WERI-Rb-1 (cell line): ENCODE measurements around the gene SYNDIG1.

ENCODE experiments used
- DNase-seq: peaks from one replicate; pipeline ENCODE4 v3.0.0-alpha.2; 2020
- H3K27ac ChIP-seq: fragments of 250-450 bp; sonication (Bioruptor Pico); 2 replicates; pipeline ENCODE4 v1.5.1; 2020; ENCODE audit warnings: mild to moderate bottlenecking, moderate library complexity
- H3K27me3 ChIP-seq: fragments of 250-450 bp; sonication (Bioruptor Pico); 2 replicates; pipeline ENCODE4 v1.5.1; 2021; ENCODE audit warnings: mild to moderate bottlenecking, low read depth, moderate library complexity; ENCODE audit not compliant: insufficient read depth, severe bottlenecking
- H3K36me3 ChIP-seq: fragments of 250-450 bp; sonication (Bioruptor Pico); 2 replicates; pipeline ENCODE4 v1.5.1; 2020; ENCODE audit warnings: mild to moderate bottlenecking, moderate library complexity
- H3K4me3 ChIP-seq: 2 replicates; pipeline ENCODE4 v1.5.1; 2011; ENCODE audit warnings: low read depth, mild to moderate bottlenecking, control low read depth, low read length
- H3K9me3 ChIP-seq: fragments of 250-450 bp; sonication (Bioruptor Pico); 2 replicates; pipeline ENCODE4 v1.5.1; 2021; ENCODE audit warnings: mild to moderate bottlenecking, moderate library complexity; ENCODE audit not compliant: severe bottlenecking
- TF ChIP-seq, protein P1 (sequence below): IDR thresholded peaks from 2 replicates; pipeline ENCODE4 v1.5.1; 2011; ENCODE audit warnings: low read depth, mild to moderate bottlenecking, control low read depth, inconsistent platforms, low read length

Gene SYNDIG1

DNA sequence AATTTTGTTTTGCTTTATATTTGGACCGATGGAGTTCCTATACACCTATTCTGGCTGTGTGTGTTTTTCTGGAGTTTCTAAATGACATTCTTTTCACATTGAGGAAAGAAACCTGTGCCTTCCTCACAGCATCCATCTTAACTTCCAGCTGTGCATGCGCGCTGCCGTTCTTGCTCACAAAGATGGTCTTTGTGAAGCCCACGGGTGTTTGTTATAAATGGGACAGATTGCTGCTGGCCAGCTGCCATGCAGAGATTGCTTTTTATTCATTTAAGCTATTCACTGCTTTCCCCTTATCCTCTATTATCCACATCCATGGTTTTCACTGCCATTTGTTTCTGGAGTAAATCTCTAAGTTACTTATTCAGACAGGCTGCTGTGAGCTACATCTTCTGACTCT, 54.2 kb downstream of the SYNDIG1 start:
- TF ChIP-seq, protein P1, sequence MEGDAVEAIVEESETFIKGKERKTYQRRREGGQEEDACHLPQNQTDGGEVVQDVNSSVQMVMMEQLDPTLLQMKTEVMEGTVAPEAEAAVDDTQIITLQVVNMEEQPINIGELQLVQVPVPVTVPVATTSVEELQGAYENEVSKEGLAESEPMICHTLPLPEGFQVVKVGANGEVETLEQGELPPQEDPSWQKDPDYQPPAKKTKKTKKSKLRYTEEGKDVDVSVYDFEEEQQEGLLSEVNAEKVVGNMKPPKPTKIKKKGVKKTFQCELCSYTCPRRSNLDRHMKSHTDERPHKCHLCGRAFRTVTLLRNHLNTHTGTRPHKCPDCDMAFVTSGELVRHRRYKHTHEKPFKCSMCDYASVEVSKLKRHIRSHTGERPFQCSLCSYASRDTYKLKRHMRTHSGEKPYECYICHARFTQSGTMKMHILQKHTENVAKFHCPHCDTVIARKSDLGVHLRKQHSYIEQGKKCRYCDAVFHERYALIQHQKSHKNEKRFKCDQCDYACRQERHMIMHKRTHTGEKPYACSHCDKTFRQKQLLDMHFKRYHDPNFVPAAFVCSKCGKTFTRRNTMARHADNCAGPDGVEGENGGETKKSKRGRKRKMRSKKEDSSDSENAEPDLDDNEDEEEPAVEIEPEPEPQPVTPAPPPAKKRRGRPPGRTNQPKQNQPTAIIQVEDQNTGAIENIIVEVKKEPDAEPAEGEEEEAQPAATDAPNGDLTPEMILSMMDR = no peak
- Histone ChIP-seq H3K9me3 (no peaks in the 10 kb centered on the region), H3K4me3 (no peak overlapping the region), H3K27ac (no peak overlapping the region), H3K36me3 (no peaks in the 10 kb centered on the region), H3K27me3 (no peaks in the 10 kb centered on the region)
- DNase-seq = no peak

DNA sequence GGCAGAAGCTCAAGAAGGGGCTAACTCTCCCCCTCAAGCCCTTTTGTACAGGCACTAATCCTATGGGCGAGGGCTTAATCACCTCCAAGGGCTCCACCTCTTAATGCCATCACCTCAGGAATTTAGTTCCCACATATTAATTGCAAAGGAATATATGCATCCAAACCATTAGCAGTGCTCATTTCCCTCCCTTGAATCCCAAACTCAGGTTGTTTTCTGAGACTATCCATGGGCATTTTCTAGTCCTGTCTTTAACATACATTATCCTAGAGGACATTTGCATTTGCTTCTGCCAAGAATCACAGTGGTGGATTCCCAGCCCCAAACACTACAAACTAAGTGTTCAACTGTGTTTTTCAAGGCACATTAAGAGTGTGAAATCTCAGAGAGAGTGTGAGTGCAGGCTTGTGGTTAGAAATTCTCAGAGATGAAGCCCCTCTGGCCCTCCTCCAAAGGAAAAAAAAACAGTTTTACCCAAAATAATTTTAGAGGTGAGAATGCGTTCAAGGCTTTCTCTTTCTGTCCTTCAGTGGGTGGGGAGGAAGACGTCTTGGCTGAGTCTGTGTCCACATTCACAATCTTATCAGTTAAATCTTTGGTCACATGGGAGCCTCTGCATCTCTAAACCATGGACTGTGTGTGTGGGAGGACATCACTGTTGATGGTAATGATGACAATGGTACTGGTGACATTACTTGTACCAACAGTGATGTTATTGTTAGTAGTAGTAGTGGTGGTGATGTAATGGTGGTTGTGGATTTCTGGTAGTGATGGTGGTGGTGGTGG, 59.3 kb downstream of the SYNDIG1 start:
- Histone ChIP-seq H3K27ac (no peak overlapping the region), H3K36me3 (no peaks in the 10 kb centered on the region), H3K4me3 (no peak overlapping the region), H3K9me3 (no peaks in the 10 kb centered on the region), H3K27me3 (no peaks in the 10 kb centered on the region)
- no peak for DNase-seq
- TF ChIP-seq, protein P1 = no peak

DNA sequence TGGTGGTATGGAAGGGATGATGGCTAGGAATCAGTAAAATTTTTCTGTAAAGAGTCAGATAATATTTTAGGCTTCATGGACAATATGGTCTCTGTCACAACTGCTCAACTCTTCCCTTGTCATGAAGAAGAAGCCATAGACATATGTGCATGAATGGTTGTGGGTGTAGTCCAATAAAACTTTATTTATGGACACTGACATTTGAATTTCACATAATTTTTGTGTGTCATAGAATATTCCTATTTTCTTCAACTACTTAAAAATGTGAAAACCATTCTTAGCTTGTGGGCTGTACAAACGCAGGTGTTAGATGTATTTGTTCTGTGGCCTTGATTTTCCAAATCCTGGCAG, 59.9 kb downstream of the SYNDIG1 start:
- Histone ChIP-seq H3K27ac (no peak overlapping the region), H3K27me3 (no peaks in the 10 kb centered on the region), H3K4me3 (no peak overlapping the region), H3K36me3 (no peaks in the 10 kb centered on the region), H3K9me3 (no peaks in the 10 kb centered on the region)
- TF ChIP-seq, protein P1 = no peak
- no peak for DNase-seq

DNA sequence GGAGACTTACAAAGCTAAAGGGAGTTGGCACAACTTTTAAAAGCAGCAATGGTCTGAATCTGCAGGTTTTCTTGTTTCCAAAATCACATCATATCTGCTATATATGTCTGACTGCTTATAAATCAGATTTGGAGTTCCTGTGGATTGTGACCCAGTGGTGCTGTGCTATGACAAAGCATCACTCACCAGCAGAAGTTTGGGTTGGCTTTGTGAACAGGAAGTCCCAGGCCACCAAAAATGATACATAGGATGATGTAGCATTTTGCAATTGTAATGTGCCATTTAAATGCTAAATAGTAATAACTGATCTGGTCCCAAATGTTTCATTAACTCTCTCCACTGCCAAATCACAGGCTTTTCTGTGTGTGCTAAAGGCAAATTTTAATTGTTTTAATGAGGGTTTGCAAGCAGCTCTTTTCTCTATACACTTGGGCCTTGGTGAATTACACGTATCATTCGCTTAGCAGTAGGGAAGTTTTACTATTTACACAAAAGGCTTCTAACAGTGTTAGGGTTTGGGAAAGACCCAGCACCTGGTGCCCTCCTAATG, 60.8 kb downstream of the SYNDIG1 start:
- H3K36me3 ChIP-seq = no peaks in the 10 kb centered on the region
- H3K4me3 ChIP-seq = no peak overlapping the region
- TF ChIP-seq, protein P1 = no peak
- H3K9me3 ChIP-seq = no peaks in the 10 kb centered on the region
- no peaks in the 10 kb centered on the region for H3K27me3 ChIP-seq
- DNase-seq = no peak
- no peak overlapping the region for H3K27ac ChIP-seq

DNA sequence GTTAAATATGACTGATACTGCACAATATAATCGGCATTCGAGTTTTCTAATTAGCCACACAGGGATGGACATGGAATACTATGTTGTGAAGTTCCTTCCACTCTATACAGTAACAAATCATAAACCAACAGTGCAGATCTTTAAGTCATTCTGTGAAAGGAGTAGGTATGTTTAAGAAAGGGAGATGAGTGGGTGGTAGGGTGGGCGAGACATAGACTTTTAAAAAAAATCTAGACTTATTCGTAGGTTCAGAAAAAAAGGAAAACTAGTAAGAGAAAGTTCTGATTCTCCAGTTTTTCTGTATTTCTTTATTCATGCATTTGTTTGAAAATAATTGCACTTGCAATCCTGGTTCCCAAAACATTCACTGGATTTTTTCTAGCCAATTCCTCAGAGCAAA, 61.8 kb downstream of the SYNDIG1 start:
- no peak for DNase-seq
- no peak overlapping the region for H3K4me3 ChIP-seq
- no peaks in the 10 kb centered on the region for H3K9me3 ChIP-seq
- no peaks in the 10 kb centered on the region for H3K36me3 ChIP-seq
- TF ChIP-seq, protein P1 = no peak
- H3K27ac ChIP-seq = no peak overlapping the region
- no peaks in the 10 kb centered on the region for H3K27me3 ChIP-seq
